ENCODE results near the gene GGCT.
"Not testable (repeated sequence)": the region's sequence is repeated elsewhere in the genome, so short reads cannot be mapped to it uniquely, and the experiment has no call there.

Gene GGCT

GRCh38 chr7:30543115-30543514 lies 38.5 kb upstream of the GGCT start:
- not testable (repeated sequence) for H3K27me3 ChIP-seq (ENCODE audit: control insufficient read depth, insufficient read depth, low read length, poor library complexity, severe bottlenecking); H3K27ac ChIP-seq (ENCODE audit: insufficient read depth, low read depth, low read length, poor library complexity, severe bottlenecking)
- WGBS, 2 experiments, result 97 to 98% methylated on average over 4 of the region's 4 CpGs

GRCh38 chr7:30533886-30534285 lies 29.3 kb upstream of the GGCT start:
- Histone ChIP-seq H3K9me3 (ENCODE audit: control insufficient read depth, low read length) (no peaks in the 10 kb centered on the region), H3K4me1 (ENCODE audit: control insufficient read depth, insufficient read depth, low read length) (no peaks in the 10 kb centered on the region), H3K36me3 (ENCODE audit: control insufficient read depth, insufficient read depth, low read length) (peaks cover 5% of the 10 kb centered on the region), H3K27me3 (ENCODE audit: control insufficient read depth, insufficient read depth, low read length, poor library complexity, severe bottlenecking) (no peaks in the 10 kb centered on the region), H3K4me3 (ENCODE audit: insufficient read depth, low read depth, low read length) (no peak overlapping the region), H3K27ac (ENCODE audit: insufficient read depth, low read depth, low read length, poor library complexity, severe bottlenecking) (no peak overlapping the region)
- WGBS, 2 experiments, result 89 to 95% methylated on average over 5 of the region's 5 CpGs

More at GRCh38 chr7:30543115-30543514, 38.5 kb upstream of the GGCT start:
- H3K9me3 ChIP-seq (ENCODE audit: control insufficient read depth, low read length); H3K4me1 ChIP-seq (ENCODE audit: control insufficient read depth, insufficient read depth, low read length); H3K36me3 ChIP-seq (ENCODE audit: control insufficient read depth, insufficient read depth, low read length); H3K4me3 ChIP-seq (ENCODE audit: insufficient read depth, low read depth, low read length): not testable (repeated sequence)

DNA sequence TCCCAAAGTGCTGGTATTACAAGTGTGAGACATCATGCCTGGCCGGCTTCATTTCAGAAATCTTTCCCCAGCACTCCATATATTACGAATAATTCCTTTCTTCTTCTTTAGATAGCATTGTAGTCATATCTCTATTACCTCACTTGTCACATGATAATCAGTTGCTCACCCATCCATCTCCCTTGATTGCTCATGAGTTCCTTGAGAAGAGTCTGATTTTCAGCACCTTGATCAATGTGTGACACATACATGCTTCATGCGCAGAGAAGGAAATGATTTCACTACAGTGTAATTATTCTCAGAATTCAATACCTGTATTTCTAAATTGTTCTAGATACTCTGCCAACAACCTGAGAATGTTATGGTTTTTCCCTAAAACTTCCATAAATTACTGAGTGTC lies 26.7 kb upstream of the GGCT start:
- 96 to 97% methylated on average over 3 of the region's 3 CpGs for WGBS, 2 experiments
- Histone ChIP-seq H3K4me1 (ENCODE audit: control insufficient read depth, insufficient read depth, low read length) (no peaks in the 10 kb centered on the region), H3K27ac (ENCODE audit: insufficient read depth, low read depth, low read length, poor library complexity, severe bottlenecking) (no peak overlapping the region), H3K9me3 (ENCODE audit: control insufficient read depth, low read length) (no peaks in the 10 kb centered on the region), H3K36me3 (ENCODE audit: control insufficient read depth, insufficient read depth, low read length) (no peaks in the 10 kb centered on the region), H3K27me3 (ENCODE audit: control insufficient read depth, insufficient read depth, low read length, poor library complexity, severe bottlenecking) (no peaks in the 10 kb centered on the region), H3K4me3 (ENCODE audit: insufficient read depth, low read depth, low read length) (no peak overlapping the region)

- Histone ChIP-seq H3K36me3 (ENCODE audit: control insufficient read depth, insufficient read depth, low read length) (no peaks in the 10 kb centered on the region), H3K27me3 (ENCODE audit: control insufficient read depth, insufficient read depth, low read length, poor library complexity, severe bottlenecking) (no peaks in the 10 kb centered on the region), H3K4me3 (ENCODE audit: insufficient read depth, low read depth, low read length) (no peak overlapping the region), H3K9me3 (ENCODE audit: control insufficient read depth, low read length) (no peaks in the 10 kb centered on the region), H3K27ac (ENCODE audit: insufficient read depth, low read depth, low read length, poor library complexity, severe bottlenecking) (no peak overlapping the region), H3K4me1 (ENCODE audit: control insufficient read depth, insufficient read depth, low read length) (no peaks in the 10 kb centered on the region)
- 98 to 100% methylated on average over 1 of the region's 1 CpG for whole genome bisulfite sequencing, 2 experiments
Measured at GRCh38 chr7:30530373-30530772, 25.7 kb upstream of the GGCT start.

DNA sequence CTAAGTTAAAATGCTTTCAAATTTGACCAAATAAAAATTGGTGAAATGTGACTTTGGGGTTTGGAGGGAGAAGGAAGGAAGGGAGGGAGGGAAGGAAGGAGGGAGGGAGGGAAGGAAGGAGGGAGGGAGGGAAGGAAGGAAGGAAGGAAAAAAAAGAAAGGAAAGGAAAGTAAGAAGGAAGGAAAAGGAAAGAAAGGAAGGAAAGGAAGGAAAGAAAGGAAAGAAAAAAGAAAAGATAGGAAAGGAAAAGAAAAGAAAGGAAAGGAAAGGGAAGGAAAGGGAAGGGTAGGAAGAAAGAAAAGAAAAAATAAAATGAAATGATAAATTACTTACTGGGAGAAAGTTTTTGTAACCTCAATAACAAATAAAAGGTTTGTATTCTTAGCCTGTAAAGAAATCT lies 24.1 kb upstream of the GGCT start:
- Histone ChIP-seq H3K27ac (ENCODE audit: insufficient read depth, low read depth, low read length, poor library complexity, severe bottlenecking) (no peak overlapping the region), H3K4me1 (ENCODE audit: control insufficient read depth, insufficient read depth, low read length) (no peaks in the 10 kb centered on the region), H3K27me3 (ENCODE audit: control insufficient read depth, insufficient read depth, low read length, poor library complexity, severe bottlenecking) (no peaks in the 10 kb centered on the region), H3K9me3 (ENCODE audit: control insufficient read depth, low read length) (no peaks in the 10 kb centered on the region), H3K4me3 (ENCODE audit: insufficient read depth, low read depth, low read length) (no peak overlapping the region), H3K36me3 (ENCODE audit: control insufficient read depth, insufficient read depth, low read length) (no peaks in the 10 kb centered on the region)

DNA sequence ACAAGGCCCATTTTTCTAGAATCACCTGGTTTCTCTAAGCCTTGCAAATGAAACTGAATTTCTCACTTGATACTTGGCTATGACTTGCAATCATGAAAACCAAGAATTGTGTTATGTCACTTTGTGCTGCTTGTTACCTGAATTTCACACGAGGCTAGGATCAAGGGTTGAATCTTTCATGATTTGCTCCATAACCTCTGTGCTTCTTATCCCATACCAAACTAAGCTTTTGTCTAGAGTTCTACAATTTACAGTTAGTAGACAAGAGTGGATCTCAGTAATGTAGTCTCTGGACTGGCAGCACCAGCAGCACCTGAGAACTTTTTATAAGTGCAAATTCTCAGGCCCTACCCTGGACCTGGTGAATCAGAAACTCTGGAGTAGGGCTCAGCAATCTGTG lies 22.7 kb upstream of the GGCT start:
- not testable (repeated sequence) for H3K9me3 ChIP-seq (ENCODE audit: control insufficient read depth, low read length); H3K4me3 ChIP-seq (ENCODE audit: insufficient read depth, low read depth, low read length); H3K4me1 ChIP-seq (ENCODE audit: control insufficient read depth, insufficient read depth, low read length); H3K36me3 ChIP-seq (ENCODE audit: control insufficient read depth, insufficient read depth, low read length); H3K27me3 ChIP-seq (ENCODE audit: control insufficient read depth, insufficient read depth, low read length, poor library complexity, severe bottlenecking); H3K27ac ChIP-seq (ENCODE audit: insufficient read depth, low read depth, low read length, poor library complexity, severe bottlenecking)
- WGBS, 2 experiments, result 71 to 85% methylated on average over 1 of the region's 1 CpG

DNA sequence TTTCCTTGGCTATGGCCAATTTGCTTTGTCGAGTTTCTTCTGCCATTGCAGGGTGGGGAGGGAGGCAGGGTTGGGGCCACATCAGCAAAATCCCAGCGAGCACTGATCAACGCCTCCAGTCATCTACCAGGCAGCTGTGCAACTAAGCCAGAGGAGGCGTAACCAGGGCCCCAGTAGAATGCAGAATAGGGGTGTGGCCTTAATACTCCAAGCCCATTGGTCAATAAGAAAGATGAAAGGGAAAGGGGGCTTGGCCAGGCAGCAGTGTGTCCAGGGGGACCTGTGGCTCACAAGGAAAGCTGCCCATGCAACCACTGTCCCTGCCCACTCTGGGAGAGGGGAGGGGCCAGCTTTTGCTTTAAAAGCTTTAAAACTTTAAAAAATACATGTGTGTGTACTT lies 21.5 kb upstream of the GGCT start:
- 95 to 97% methylated on average over 4 of the region's 4 CpGs for WGBS, 2 experiments
- no peaks in the 10 kb centered on the region for H3K27me3 ChIP-seq (ENCODE audit: control insufficient read depth, insufficient read depth, low read length, poor library complexity, severe bottlenecking)
- H3K4me3 ChIP-seq (ENCODE audit: insufficient read depth, low read depth, low read length), result no peak overlapping the region
- H3K9me3 ChIP-seq (ENCODE audit: control insufficient read depth, low read length), result no peaks in the 10 kb centered on the region
- no peak overlapping the region for H3K27ac ChIP-seq (ENCODE audit: insufficient read depth, low read depth, low read length, poor library complexity, severe bottlenecking)
- no peaks in the 10 kb centered on the region for H3K36me3 ChIP-seq (ENCODE audit: control insufficient read depth, insufficient read depth, low read length)
- no peaks in the 10 kb centered on the region for H3K4me1 ChIP-seq (ENCODE audit: control insufficient read depth, insufficient read depth, low read length)

DNA sequence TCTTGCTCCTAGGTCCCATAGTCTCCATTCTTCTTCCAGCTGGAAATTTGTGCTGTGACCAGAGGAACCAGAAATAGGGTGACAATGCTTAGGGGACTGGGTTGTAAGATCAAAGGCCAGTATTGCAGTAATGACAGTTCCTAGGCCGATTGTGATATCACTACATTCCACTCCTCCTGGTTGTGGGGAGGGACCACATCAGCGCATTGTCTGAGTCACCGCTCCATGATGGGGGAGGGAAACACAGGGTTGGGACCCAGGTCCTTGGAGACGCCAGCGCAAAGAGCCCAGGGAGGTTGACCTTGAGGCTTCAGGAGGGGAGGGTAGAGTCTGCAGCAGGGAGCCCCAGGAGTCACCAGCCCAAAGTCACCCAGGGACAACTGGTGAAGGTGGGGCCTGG lies 20.8 kb upstream of the GGCT start:
- H3K4me3 ChIP-seq (ENCODE audit: insufficient read depth, low read depth, low read length), result no peak overlapping the region
- H3K9me3 ChIP-seq (ENCODE audit: control insufficient read depth, low read length), result no peaks in the 10 kb centered on the region
- no peaks in the 10 kb centered on the region for H3K27me3 ChIP-seq (ENCODE audit: control insufficient read depth, insufficient read depth, low read length, poor library complexity, severe bottlenecking)
- 95 to 96% methylated on average over 5 of the region's 5 CpGs for WGBS, 2 experiments
- H3K27ac ChIP-seq (ENCODE audit: insufficient read depth, low read depth, low read length, poor library complexity, severe bottlenecking), result no peak overlapping the region
- H3K4me1 ChIP-seq (ENCODE audit: control insufficient read depth, insufficient read depth, low read length), result no peaks in the 10 kb centered on the region
- H3K36me3 ChIP-seq (ENCODE audit: control insufficient read depth, insufficient read depth, low read length), result no peaks in the 10 kb centered on the region

DNA sequence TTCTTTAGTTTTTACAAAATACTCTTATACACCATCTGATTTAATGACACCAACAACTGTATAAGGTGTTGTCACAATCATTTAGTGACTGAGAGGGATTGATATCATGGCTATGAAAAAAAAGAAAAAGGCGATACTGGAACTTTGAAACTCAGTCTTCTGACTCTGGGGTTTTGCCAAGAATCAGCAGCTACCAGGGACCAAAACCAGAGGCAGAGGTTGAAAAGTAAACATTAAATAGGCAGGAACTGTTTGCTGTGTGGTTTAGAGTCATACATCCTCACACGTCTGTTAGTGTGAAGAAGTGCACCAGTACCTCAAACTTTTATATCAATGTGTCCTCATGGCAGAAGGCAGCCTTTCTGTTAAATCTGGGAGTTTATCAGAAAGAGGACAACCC lies 19.9 kb upstream of the GGCT start:
- H3K27me3 ChIP-seq (ENCODE audit: control insufficient read depth, insufficient read depth, low read length, poor library complexity, severe bottlenecking), result no peaks in the 10 kb centered on the region
- WGBS, 2 experiments, result 93 to 95% methylated on average over 2 of the region's 2 CpGs

DNA sequence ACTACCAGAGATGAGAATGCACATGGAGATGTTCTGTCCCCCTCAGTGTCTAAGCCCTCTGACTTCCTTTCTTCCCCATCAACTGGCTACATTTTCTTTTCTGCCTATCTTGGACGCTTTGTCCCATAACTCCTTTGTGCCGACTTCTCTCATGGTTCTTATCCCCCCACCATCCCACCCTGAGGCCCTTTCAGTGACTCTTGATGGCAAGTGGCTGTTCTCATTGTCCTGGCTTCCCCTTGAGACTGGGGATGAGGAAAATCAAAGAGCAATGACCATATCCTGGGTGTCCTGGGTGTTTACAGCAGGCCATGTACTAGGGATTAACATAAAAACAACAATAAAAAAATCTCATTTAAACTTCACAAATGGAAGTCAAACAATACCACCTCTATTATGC lies 18.8 kb upstream of the GGCT start:
- no peak overlapping the region for H3K4me3 ChIP-seq (ENCODE audit: insufficient read depth, low read depth, low read length)
- H3K9me3 ChIP-seq (ENCODE audit: control insufficient read depth, low read length), result no peaks in the 10 kb centered on the region
- H3K27me3 ChIP-seq (ENCODE audit: control insufficient read depth, insufficient read depth, low read length, poor library complexity, severe bottlenecking), result no peaks in the 10 kb centered on the region
- H3K4me1 ChIP-seq (ENCODE audit: control insufficient read depth, insufficient read depth, low read length), result no peaks in the 10 kb centered on the region
- no peaks in the 10 kb centered on the region for H3K36me3 ChIP-seq (ENCODE audit: control insufficient read depth, insufficient read depth, low read length)
- H3K27ac ChIP-seq (ENCODE audit: insufficient read depth, low read depth, low read length, poor library complexity, severe bottlenecking), result no peak overlapping the region
- 90 to 95% methylated on average over 2 of the region's 2 CpGs for WGBS, 2 experiments

More for the DNA sequence above, 19.9 kb upstream of the GGCT start:
- Histone ChIP-seq H3K27ac (ENCODE audit: insufficient read depth, low read depth, low read length, poor library complexity, severe bottlenecking) (no peak overlapping the region), H3K36me3 (ENCODE audit: control insufficient read depth, insufficient read depth, low read length) (no peaks in the 10 kb centered on the region), H3K9me3 (ENCODE audit: control insufficient read depth, low read length) (no peaks in the 10 kb centered on the region), H3K4me1 (ENCODE audit: control insufficient read depth, insufficient read depth, low read length) (no peaks in the 10 kb centered on the region), H3K4me3 (ENCODE audit: insufficient read depth, low read depth, low read length) (no peak overlapping the region)

- H3K27me3 ChIP-seq (ENCODE audit: control insufficient read depth, insufficient read depth, low read length, poor library complexity, severe bottlenecking), result no peaks in the 10 kb centered on the region
- H3K36me3 ChIP-seq (ENCODE audit: control insufficient read depth, insufficient read depth, low read length), result no peaks in the 10 kb centered on the region
- WGBS, 2 experiments, result 93 to 95% methylated on average over 2 to 3 of the region's 3 CpGs
- no peaks in the 10 kb centered on the region for H3K9me3 ChIP-seq (ENCODE audit: control insufficient read depth, low read length)
- no peaks in the 10 kb centered on the region for H3K4me1 ChIP-seq (ENCODE audit: control insufficient read depth, insufficient read depth, low read length)
- H3K27ac ChIP-seq (ENCODE audit: insufficient read depth, low read depth, low read length, poor library complexity, severe bottlenecking), result no peak overlapping the region
- no peak overlapping the region for H3K4me3 ChIP-seq (ENCODE audit: insufficient read depth, low read depth, low read length)
Measured at GRCh38 chr7:30522159-30522558, 17.5 kb upstream of the GGCT start.

Data from ectodermal cell (in vitro differentiated cells).